Prostate gland (tissue), 2 donors: ENCODE measurements around the gene TBX2.

Experiments used
- CTCF ChIP-seq, 4 experiments: fragments of 200-600 bp in 2 of 4; fragments of 450-650 bp in 2 of 4; sonication (generic) in 2 of 4; IDR thresholded peaks; 1 replicate in 3 of 4; 2 replicates in 1 of 4; pipeline ENCODE4 v1.5.1; 2016 to 2019; ENCODE audit warnings: antibody characterized with exemption in 4 of 4, mild to moderate bottlenecking in 2 of 4, moderate library complexity in 2 of 4
- POLR2A ChIP-seq: fragments of 450-650 bp; IDR thresholded peaks from one replicate; pipeline ENCODE4 v1.6.1; 2016; ENCODE audit warnings: antibody characterized with exemption, mild to moderate bottlenecking

DNA sequence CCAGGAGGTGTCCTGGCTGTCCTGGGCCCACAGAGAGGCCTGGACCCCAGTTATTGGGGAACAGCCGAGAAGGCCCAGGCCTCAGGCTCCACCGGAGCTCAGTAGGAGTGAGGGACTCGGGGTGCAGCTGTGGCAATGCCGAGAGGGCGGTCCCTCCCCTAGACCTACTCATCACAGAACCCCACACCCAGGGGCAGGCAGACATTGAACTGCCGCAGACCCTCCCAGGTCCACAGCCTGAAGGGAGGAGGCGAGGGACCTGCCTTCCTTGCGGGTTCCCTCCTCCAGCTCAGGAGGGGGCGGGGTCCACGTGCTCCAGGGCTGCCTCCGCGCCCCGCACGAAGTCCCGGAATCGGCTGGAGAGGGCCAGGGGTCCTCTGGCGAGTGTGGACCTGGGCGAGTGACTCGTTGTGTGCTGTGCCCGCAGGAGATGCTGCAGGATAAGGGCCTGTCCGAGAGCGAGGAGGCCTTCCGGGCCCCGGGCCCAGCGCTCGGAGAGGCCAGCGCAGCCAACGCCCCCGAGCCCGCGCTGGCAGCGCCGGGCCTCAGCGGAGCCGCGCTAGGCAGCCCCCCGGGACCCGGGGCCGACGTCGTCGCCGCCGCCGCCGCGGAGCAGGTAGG lies 56.5 kb downstream of the TBX2 start:
- TF ChIP-seq CTCF (IDR thresholded peaks at IDR 0.05) (no peak), POLR2A (no peak)
